ENCODE data around the gene MRPS34. TPM values are rescaled to one million over a fixed set of nuclear protein-coding genes. Genes with fewer than 3 reads are reported as not detected.

MRPS34 gene
- total and polyA plus RNA-seq, 12 donors = 57.8 to 141 (median 79.5) TPM

DNA sequence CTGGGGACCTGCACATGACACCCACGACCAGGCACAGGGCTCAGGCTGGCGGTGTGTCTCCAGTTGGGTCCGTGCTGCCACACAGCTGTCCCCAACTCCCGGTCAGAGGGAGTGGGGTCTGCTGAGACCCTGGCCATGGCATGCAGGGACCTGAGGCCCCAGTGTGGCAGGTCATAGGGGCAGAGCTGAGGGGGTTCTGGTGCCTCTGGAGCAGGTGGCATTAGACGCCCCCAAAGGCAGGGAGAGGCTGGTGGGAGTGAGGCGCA lies 14.1 kb upstream of the MRPS34 start:
- intact Hi-C loops (cut with DNase I) = no loop called here
- Histone ChIP-seq H3K4me3 (no peak overlapping the region), H3K27me3 (no peaks in the 10 kb centered on the region), H3K9me3 (no peaks in the 10 kb centered on the region), H3K27ac (no peak overlapping the region), H3K4me1 (peaks cover 4 to 33% (median 15%) of the 10 kb centered on the region in 9 donors), H3K36me3 (peaks cover 0 to 63% (median 12%) of the 10 kb centered on the region in 9 donors)
- TF ChIP-seq CTCF (IDR thresholded peaks at IDR 0.05) = no peak
- DNase-seq (no peak), ATAC-seq (no peak)
- 90 to 93% methylated on average over 6 of the region's 6 CpGs for WGBS, 2 donors

DNA sequence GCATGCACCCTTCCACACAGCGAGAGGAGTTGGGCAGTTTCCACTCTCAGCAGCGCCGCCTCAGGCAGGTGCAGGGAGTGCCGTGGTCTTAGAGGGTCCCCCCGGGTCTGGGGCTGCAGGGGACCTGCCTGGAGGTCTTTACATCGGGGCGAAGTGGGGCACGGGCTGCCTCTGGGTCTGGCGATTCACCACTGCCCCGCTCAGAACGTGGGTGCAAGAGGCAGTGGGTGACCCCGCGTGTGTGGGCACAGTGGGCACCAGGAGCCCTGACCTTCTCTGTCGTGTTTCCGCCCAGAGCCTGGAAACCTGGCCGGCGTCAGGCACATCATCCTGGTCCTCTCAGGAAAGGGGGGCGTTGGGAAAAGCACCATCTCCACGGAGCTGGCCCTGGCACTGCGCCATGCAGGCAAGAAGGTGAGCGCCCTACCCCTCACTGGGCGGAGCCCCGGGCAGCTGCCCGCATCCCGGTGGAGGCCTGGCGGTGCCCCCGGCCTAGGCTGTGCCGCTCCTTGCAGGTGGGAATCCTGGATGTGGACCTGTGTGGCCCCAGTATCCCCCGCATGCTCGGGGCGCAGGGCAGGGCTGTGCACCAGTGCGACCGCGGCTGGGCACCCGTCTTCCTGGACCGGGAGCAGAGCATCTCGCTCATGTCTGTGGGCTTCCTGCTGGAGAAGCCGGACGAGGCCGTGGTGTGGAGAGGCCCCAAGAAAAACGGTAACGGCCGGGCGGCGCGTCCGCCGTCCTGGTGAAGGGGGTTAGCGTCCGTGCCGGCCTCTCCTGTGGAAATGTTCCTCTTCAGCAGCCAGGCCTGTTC lies 13.5 kb upstream of the MRPS34 start:
- 88 to 89% methylated on average over 51 of the region's 51 CpGs for WGBS, 2 donors
- DNase-seq (peak in 1 of 2 donors; percentile 16), ATAC-seq (no peak)
- Histone ChIP-seq H3K27me3 (no peaks in the 10 kb centered on the region), H3K36me3 (peaks cover 0 to 58% (median 12%) of the 10 kb centered on the region in 9 donors), H3K4me1 (peaks cover 5 to 37% (median 18%) of the 10 kb centered on the region in 9 donors), H3K27ac (no peak overlapping the region), H3K4me3 (no peak overlapping the region), H3K9me3 (no peaks in the 10 kb centered on the region)
- intact Hi-C loops (cut with DNase I) = no loop called here
- no peak for TF ChIP-seq CTCF (IDR thresholded peaks at IDR 0.05)

DNA sequence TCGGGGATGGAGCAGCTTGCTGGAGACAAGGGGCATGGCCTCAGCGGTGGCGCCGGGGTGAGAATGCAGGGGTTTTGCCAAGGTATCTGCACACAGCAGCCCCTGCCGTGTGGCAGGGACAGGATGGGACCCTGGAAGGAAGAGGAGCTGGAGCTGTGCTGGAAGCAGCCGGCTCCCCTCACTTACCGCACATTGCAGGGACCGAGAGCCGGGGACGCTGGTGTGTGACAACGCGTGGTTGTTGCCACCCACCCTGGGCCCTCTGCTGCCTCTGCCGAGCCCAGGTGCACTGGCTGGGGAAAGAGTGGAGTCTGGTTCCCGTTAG lies 12.9 kb upstream of the MRPS34 start:
- intact Hi-C loops (cut with DNase I) = no loop called here
- WGBS, 2 donors = 87 to 91% methylated on average over 14 of the region's 14 CpGs
- peaks cover 0 to 56% (median 12%) of the 10 kb centered on the region in 9 donors for H3K36me3 ChIP-seq

More for the DNA sequence above, 12.9 kb upstream of the MRPS34 start:
- Histone ChIP-seq H3K27me3 (no peaks in the 10 kb centered on the region), H3K4me3 (no peak overlapping the region), H3K4me1 (peaks cover 11 to 43% (median 24%) of the 10 kb centered on the region in 9 donors), H3K9me3 (no peaks in the 10 kb centered on the region), H3K27ac (no peak overlapping the region)
- ATAC-seq (no peak), DNase-seq (peak in 1 of 2 donors; percentile 14)
- TF ChIP-seq CTCF (IDR thresholded peaks at IDR 0.05) = no peak
